BLaER1 (cell line): ENCODE measurements around the gene FBXW2.
A peak's percentile ranks its signal among the peaks of the same experiment; 100 is the strongest.

Experiments
- H3K27ac ChIP-seq: shearing (Covaris generic); formaldehyde crosslinking; 2 replicates; pipeline ENCODE4 v1.8.1; 2022
- H3K27me3 ChIP-seq: shearing (Covaris generic); formaldehyde crosslinking; 2 replicates; pipeline ENCODE4 v1.8.1; 2022
- H3K36me3 ChIP-seq: shearing (Covaris generic); formaldehyde crosslinking; 2 replicates; pipeline ENCODE4 v1.8.1; 2022
- H3K4me1 ChIP-seq: shearing (Covaris generic); formaldehyde crosslinking; 2 replicates; pipeline ENCODE4 v1.8.1; 2022
- H3K4me2 ChIP-seq: shearing (Covaris generic); formaldehyde crosslinking; 2 replicates; pipeline ENCODE4 v1.8.1; 2022
- H3K4me3 ChIP-seq: shearing (Covaris generic); formaldehyde crosslinking; 2 replicates; pipeline ENCODE4 v1.8.1; 2022
- H3K9ac ChIP-seq: shearing (Covaris generic); formaldehyde crosslinking; 2 replicates; pipeline ENCODE4 v1.8.1; 2022
- H3K9me3 ChIP-seq: shearing (Covaris generic); formaldehyde crosslinking; 2 replicates; pipeline ENCODE4 v1.8.1; 2022
- H4K20me1 ChIP-seq: shearing (Covaris generic); formaldehyde crosslinking; 2 replicates; pipeline ENCODE4 v1.8.1; 2022
- Cebpa-rat ChIP-seq: shearing (Covaris generic); IDR thresholded peaks from 2 replicates; pipeline ENCODE4 v1.8.1; 2022

The FBXW2 gene

DNA sequence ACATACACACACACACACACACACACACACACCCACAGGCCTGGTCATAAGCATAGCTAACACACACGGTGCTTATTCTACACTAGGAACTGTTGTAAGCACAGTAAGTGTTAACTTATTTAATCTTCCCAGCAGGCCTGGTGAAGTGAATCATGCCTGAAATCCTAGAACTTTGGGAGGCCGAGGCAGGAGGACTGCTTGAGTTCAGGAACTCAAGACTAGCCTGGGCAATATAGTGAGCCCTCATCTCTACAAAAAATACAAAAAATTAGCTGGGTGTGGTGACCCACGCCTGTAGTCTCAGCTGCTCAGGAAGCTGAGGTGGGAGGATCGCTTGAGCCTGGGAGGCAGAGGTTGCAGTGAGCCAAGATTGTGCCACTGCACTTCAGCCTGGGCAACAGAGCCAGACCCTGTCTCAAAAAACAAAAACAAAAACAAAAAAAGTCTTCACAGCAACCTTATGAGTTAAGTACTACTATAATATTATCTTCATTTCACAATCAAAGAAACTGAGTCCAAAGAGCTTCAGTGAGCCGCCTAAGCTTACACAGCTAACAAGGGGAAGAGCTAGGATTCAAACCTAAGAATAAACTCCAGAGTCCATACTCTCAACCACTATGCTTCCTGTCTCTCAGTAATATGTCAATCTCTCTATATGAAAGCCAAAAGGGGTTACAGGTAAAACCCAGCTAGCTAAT, 81.2 kb downstream of the FBXW2 start:
- Histone ChIP-seq H3K9me3 (no peaks in the 10 kb centered on the region), H3K4me2 (peak overlapping the region; percentile 93), H3K4me3 (peak overlapping the region; percentile 92), H3K36me3 (peaks cover 4% of the 10 kb centered on the region; the same call in 1 of the 2 replicates), H3K9ac (peak overlapping the region; percentile 91; the same call in 1 of the 2 replicates), H3K27ac (no peak overlapping the region), H3K27me3 (no peaks in the 10 kb centered on the region), H4K20me1 (peaks cover 19% of the 10 kb centered on the region; the same call in 1 of the 2 replicates), H3K4me1 (peaks cover 58% of the 10 kb centered on the region)
- no peak for TF ChIP-seq Cebpa-rat

GRCh38 chr9:120711354-120711753, 81.9 kb downstream of the FBXW2 start:
- Histone ChIP-seq H3K9me3 (no peaks in the 10 kb centered on the region), H3K9ac (no peak overlapping the region), H3K27me3 (no peaks in the 10 kb centered on the region), H4K20me1 (peaks cover 25% of the 10 kb centered on the region; the same call in 1 of the 2 replicates), H3K4me2 (peak overlapping the region; percentile 93), H3K27ac (no peak overlapping the region), H3K36me3 (peaks cover 4% of the 10 kb centered on the region; the same call in 1 of the 2 replicates), H3K4me1 (peaks cover 58% of the 10 kb centered on the region), H3K4me3 (no peak overlapping the region)
- TF ChIP-seq Cebpa-rat, result no peak

DNA sequence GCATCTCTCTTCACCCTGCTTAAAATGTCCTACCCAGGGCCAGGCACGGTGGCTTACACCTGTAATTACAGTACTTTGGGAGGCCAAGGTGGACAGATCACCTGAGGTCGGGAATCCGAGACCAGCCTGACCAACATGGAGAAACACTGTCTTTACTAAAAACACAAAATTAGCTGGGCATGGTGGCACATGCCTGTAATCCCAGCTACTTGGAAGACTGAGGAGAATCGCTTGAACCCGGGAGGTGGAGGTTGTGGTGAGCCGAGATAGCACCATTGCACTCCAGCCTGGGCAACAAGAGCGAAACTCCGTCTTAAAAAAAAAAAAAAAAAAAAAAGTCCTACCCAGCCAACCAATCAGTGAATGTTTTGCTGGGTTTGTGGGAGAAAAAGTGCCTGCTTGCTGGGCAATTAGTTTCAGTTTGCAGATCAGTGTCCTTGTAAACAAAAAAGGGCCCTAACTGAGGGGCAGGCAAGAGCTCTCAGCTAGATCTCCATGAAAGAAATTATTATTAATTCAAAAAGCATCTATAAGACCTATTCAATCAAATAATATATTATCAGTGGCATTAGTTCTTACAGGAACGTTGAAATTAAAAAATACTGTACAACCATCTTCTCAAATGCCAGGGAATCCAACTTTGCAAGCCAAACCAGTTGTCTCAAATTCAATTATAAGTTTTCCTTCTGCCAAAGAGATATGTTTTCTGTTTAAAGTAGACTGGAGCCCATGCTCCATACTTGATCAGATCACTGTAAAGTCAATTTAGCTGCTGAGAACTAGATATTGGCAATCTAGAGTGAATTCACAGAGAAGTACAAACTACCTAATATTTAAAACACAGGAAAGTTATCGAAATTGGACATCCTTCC, 82.9 kb downstream of the FBXW2 start:
- Histone ChIP-seq H3K9me3 (no peaks in the 10 kb centered on the region), H3K4me2 (peak overlapping the region; percentile 93), H3K27ac (peak overlapping the region; percentile 32; the same call in 1 of the 2 replicates), H3K4me1 (peaks cover 54% of the 10 kb centered on the region), H3K27me3 (no peaks in the 10 kb centered on the region), H3K36me3 (peaks cover 4% of the 10 kb centered on the region; the same call in 1 of the 2 replicates), H3K9ac (peak overlapping the region; percentile 62), H3K4me3 (peak overlapping the region; percentile 41), H4K20me1 (peaks cover 26% of the 10 kb centered on the region; the same call in 1 of the 2 replicates)
- TF ChIP-seq Cebpa-rat, result no peak

- Histone ChIP-seq H3K36me3 (peaks cover 4% of the 10 kb centered on the region; the same call in 1 of the 2 replicates), H3K4me2 (peak overlapping the region; percentile 93; the same call in 1 of the 2 replicates), H3K27me3 (no peaks in the 10 kb centered on the region), H4K20me1 (peaks cover 26% of the 10 kb centered on the region; the same call in 1 of the 2 replicates), H3K4me1 (peaks cover 48% of the 10 kb centered on the region), H3K27ac (no peak overlapping the region), H3K9me3 (no peaks in the 10 kb centered on the region), H3K9ac (no peak overlapping the region), H3K4me3 (no peak overlapping the region)
- no peak for TF ChIP-seq Cebpa-rat
Observed at GRCh38 chr9:120708526-120709224, 84.5 kb downstream of the FBXW2 start.

- H3K9me3 ChIP-seq, result no peaks in the 10 kb centered on the region
- H4K20me1 ChIP-seq, result peaks cover 15% of the 10 kb centered on the region; the same call in 1 of the 2 replicates
- no peak overlapping the region for H3K4me2 ChIP-seq
- no peak overlapping the region for H3K4me3 ChIP-seq
- no peak overlapping the region for H3K9ac ChIP-seq
- H3K36me3 ChIP-seq, result peaks cover 4% of the 10 kb centered on the region; the same call in 1 of the 2 replicates
- no peaks in the 10 kb centered on the region for H3K27me3 ChIP-seq
- H3K4me1 ChIP-seq, result peaks cover 37% of the 10 kb centered on the region
- no peak overlapping the region for H3K27ac ChIP-seq
- TF ChIP-seq Cebpa-rat, result no peak
Observed at GRCh38 chr9:120707170-120707569, 86.0 kb downstream of the FBXW2 start.
